K562 (cell line): ENCODE results near the gene ZFYVE19. TPM values are rescaled to one million over a fixed set of nuclear protein-coding genes. Genes with fewer than 3 reads are reported as not detected.

ENCODE experiments used
- CREB1 ChIP-seq, 2 experiments: sonication (generic) in 1 of 2; formaldehyde crosslinking in 1 of 2; IDR thresholded peaks; 2 replicates each; pipeline versions ENCODE4 v1.6.1 to v1.8.0; 2012 to 2022; ENCODE audit warnings: inconsistent platforms in 1 of 2, mild to moderate bottlenecking in 1 of 2, missing genetic modification reagents in 1 of 2, moderate library complexity in 1 of 2
- HLTF ChIP-seq: fragments of 450-650 bp; IDR thresholded peaks from 2 replicates; pipeline ENCODE4 v1.6.1; 2016
- IFI16 ChIP-seq: fragments of 250-450 bp; sonication (Bioruptor Pico); IDR thresholded peaks from 2 replicates; pipeline ENCODE4 v2.1.2; 2022; ENCODE audit warnings: mild to moderate bottlenecking, inconsistent platforms
- NFE2L1 ChIP-seq: fragments of 450-650 bp; IDR thresholded peaks from 2 replicates; pipeline ENCODE4 v1.6.1; 2016; ENCODE audit warnings: missing genetic modification characterization, low read depth, mild to moderate bottlenecking, missing compliant biosample characterization, moderate library complexity, borderline replicate concordance
- SAFB2 ChIP-seq: fragments of 200-400 bp; formaldehyde crosslinking; IDR thresholded peaks from 2 replicates; pipeline ENCODE4 v1.6.1; 2018; ENCODE audit warnings: borderline replicate concordance, low read length, low read depth, moderate library complexity; ENCODE audit not compliant: severe bottlenecking
- polyA plus RNA-seq, 8 experiments: library from polyadenylated mRNA; depleted of rRNA in 4 of 8; stranded (reverse) in 5 of 8; unstranded in 3 of 8; fragments of >200 nt; fragmentation: Nextera tagmentation in 2 of 8; fragmentation: Illumina TruSeq in 1 of 8; extraction: Ambion mirVana in 2 of 8; extraction: Trizol in 1 of 8; gene quantifications; 2 replicates each; pipeline versions ENCODE4 v1.2.1 to v1.2.3, GENCODE V29; 2011 to 2014; ENCODE audit warnings: inconsistent platforms in 1 of 8, missing spikeins in 1 of 8
- total RNA-seq, 7 experiments: library from RNA; depleted of rRNA in 6 of 7; stranded (reverse); fragments of >200 nt in 6 of 7; fragmentation: Illumina TruSeq in 2 of 7; extraction: Trizol in 2 of 7; gene quantifications; 2 replicates each; pipeline versions ENCODE4 v1.2.1 to v1.2.3, GENCODE V29; 2011 to 2021; ENCODE audit warnings: low replicate concordance in 1 of 7
- TF ChIP-seq, protein P1 (sequence below), 3 experiments: fragments of 200-800 bp in 1 of 3; fragments of 250-450 bp in 1 of 3; fragments of 450-650 bp in 1 of 3; sonication (Bioruptor Pico) in 1 of 3; sonication (Bioruptor generic) in 1 of 3; formaldehyde crosslinking in 1 of 3; IDR thresholded peaks; 2 replicates each; pipeline versions ENCODE4 v1.6.1 to v1.8.0; 2016 to 2022; ENCODE audit warnings: mild to moderate bottlenecking in 2 of 3, missing genetic modification characterization in 2 of 3, missing compliant biosample characterization in 1 of 3, moderate library complexity in 1 of 3

Gene ZFYVE19
- total and polyA plus RNA-seq, 9 of the 15 experiments (the other 6 are each of a cell fraction or from before 2014, with no cell fraction given) = 1.5 to 36.8 (median 19.9) TPM

GRCh38 chr15:40793216-40793989, 13.5 kb upstream of the ZFYVE19 start (continued):
- TF ChIP-seq, protein P1, sequence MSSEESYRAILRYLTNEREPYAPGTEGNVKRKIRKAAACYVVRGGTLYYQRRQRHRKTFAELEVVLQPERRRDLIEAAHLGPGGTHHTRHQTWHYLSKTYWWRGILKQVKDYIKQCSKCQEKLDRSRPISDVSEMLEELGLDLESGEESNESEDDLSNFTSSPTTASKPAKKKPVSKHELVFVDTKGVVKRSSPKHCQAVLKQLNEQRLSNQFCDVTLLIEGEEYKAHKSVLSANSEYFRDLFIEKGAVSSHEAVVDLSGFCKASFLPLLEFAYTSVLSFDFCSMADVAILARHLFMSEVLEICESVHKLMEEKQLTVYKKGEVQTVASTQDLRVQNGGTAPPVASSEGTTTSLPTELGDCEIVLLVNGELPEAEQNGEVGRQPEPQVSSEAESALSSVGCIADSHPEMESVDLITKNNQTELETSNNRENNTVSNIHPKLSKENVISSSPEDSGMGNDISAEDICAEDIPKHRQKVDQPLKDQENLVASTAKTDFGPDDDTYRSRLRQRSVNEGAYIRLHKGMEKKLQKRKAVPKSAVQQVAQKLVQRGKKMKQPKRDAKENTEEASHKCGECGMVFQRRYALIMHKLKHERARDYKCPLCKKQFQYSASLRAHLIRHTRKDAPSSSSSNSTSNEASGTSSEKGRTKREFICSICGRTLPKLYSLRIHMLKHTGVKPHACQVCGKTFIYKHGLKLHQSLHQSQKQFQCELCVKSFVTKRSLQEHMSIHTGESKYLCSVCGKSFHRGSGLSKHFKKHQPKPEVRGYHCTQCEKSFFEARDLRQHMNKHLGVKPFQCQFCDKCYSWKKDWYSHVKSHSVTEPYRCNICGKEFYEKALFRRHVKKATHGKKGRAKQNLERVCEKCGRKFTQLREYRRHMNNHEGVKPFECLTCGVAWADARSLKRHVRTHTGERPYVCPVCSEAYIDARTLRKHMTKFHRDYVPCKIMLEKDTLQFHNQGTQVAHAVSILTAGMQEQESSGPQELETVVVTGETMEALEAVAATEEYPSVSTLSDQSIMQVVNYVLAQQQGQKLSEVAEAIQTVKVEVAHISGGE (CRISPR knock-in tag; IDR thresholded peaks at IDR 0.05) = no peak
- TF ChIP-seq SAFB2 (no peak), IFI16 (CRISPR knock-in tag) (no peak), NFE2L1 (tag) (peak; percentile 48; the same call in 1 of the 2 replicates), HLTF (no peak), CREB1 (IDR thresholded peaks at IDR 0.05) (no peak), CREB1 (CRISPR knock-in tag; IDR thresholded peaks at IDR 0.05) (no peak)
